Adipocyte (in vitro differentiated cells): ENCODE results near the gene SETD1B.
"Not testable (repeated sequence)": the region's sequence is repeated elsewhere in the genome, so short reads cannot be mapped to it uniquely, and the experiment has no call there.

Experiments used
- DNase-seq: peaks from one replicate; pipeline ENCODE4 v3.0.0-alpha.2; 2015; ENCODE audit warnings: low read depth
- H3K27me3 ChIP-seq: replicated peaks from 2 replicates; pipeline ENCODE4 v1.7.0; 2013; ENCODE audit warnings: mild to moderate bottlenecking, low read length, moderate library complexity; ENCODE audit not compliant: control insufficient read depth, insufficient read depth
- H3K36me3 ChIP-seq: 2 replicates; pipeline ENCODE4 v1.7.0; 2013; ENCODE audit warnings: low read length, mild to moderate bottlenecking, moderate library complexity; ENCODE audit not compliant: control insufficient read depth, insufficient read depth, severe bottlenecking
- H3K4me1 ChIP-seq: 2 replicates; pipeline ENCODE4 v1.7.0; 2013; ENCODE audit warnings: mild to moderate bottlenecking, low read length, moderate library complexity; ENCODE audit not compliant: control insufficient read depth, insufficient read depth
- H3K4me3 ChIP-seq: 2 replicates; pipeline ENCODE4 v1.7.0; 2013; ENCODE audit warnings: mild to moderate bottlenecking, low read length, moderate library complexity
- H3K9ac ChIP-seq: 2 replicates; pipeline ENCODE4 v1.7.0; 2013; ENCODE audit warnings: mild to moderate bottlenecking, low read length, moderate library complexity
- H3K9me3 ChIP-seq: 2 replicates; pipeline ENCODE4 v1.7.0; 2013; ENCODE audit warnings: mild to moderate bottlenecking, low read length, moderate library complexity; ENCODE audit not compliant: control insufficient read depth

SETD1B gene

DNA sequence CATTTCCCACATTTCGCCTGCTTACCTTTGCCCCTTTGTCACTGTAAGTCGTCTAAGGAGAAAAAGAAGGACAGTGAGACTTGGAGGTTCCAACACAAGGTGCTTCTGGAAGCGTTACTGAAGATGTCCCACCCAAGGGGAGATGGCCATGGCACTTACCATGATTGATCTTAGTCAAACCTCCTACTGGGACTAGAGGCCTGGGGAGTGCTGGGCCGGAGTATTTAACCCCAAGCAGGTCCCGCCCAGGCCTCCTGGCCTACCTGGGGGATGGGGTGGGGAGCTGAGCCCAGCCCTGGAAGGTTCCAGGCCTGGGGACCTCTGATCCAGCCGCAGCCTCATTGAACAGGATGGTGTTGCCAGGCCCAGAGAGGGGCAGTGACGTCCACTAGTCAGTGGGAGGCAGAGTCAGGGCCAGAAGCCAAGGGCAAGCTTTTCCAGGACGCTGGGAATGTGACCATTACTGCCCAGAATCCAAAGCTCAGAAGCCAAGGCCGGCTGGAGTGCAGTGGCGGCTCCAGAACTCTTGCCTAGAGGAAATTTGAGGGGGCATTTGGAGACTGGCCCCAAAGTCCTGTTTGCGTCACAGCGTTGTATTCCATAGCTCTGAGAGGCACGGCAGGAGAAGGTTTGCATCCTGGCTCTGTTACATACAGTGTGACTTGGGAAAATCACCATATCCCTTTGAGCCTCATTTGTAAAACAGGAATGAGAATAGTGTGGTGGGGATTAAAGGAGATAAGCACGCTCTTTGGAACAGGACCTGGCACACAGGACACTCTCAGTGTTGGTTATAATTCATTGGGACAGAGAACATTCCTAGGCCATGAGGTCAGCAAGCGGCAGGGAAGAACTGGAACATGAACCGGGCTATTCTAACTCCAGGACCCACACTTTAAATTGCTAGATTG, 55.1 kb downstream of the SETD1B start, which contains the start of gene HPD:
Gene HPD (minus strand): TSS at position 198 of the 911 bp plus-strand sequence. CDS start 36 bp downstream, at position 162.
- Histone ChIP-seq H3K4me1 (peaks cover 47% of the 10 kb centered on the region), H3K9me3 (no peaks in the 10 kb centered on the region), H3K9ac (peak within 1 kb of the TSS; percentile 88), H3K36me3 (no peaks in the 10 kb centered on the region), H3K27me3 (no peaks in the 10 kb centered on the region), H3K4me3 (peak within 1 kb of the TSS; percentile 68)
- peak; percentile 85 for DNase-seq

DNA sequence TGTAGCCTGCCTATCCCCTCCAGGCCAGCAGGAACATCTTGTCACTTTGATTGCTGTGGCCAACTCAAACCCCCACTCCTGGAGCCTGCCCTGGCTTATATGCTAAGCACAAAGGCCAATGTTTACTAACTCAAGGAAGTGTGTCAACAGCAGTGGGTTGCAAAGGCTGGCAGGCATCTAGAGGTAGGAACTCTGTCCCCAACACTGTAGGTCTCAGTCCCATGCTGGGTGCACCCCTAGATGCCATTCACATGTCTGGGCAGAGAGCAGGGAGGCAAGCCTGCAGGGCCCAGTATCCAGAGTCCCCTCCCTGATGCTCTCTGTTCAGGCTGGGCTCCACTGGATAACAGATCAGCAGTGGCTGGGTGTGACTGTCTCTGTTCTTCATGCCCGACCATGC, 56.4 kb downstream of the SETD1B start:
- no peak for DNase-seq
- H3K4me1 ChIP-seq = peaks cover 47% of the 10 kb centered on the region
- H3K36me3 ChIP-seq = no peaks in the 10 kb centered on the region

DNA sequence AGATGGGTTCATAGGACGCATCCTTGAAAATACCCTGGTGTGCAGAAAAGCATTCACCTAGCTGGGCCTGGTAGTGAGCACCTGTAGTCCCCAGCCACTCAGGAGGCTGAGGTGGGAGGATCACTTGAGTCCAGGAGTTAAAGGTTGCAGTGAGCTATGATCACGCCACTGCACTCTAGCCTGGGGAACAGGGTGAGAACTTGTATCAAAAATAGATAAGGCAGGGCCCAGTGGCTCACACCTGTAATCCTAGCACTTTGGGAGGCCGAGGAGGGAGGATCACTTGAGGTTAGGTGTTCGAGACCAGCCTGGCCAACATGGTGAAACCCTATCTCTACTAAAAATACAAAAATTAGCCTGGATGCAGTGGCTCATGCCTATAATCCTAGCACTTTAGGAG, 56.9 kb downstream of the SETD1B start:
- H3K9me3 ChIP-seq, H3K9ac ChIP-seq, H3K4me3 ChIP-seq, H3K36me3 ChIP-seq, DNase-seq, H3K27me3 ChIP-seq: not testable (repeated sequence)
- H3K4me1 ChIP-seq = peaks cover 47% of the 10 kb centered on the region

More for the DNA sequence above, 56.4 kb downstream of the SETD1B start:
- Histone ChIP-seq H3K9ac (peak overlapping the region; percentile 88), H3K27me3 (no peaks in the 10 kb centered on the region), H3K9me3 (no peaks in the 10 kb centered on the region), H3K4me3 (no peak overlapping the region)

DNA sequence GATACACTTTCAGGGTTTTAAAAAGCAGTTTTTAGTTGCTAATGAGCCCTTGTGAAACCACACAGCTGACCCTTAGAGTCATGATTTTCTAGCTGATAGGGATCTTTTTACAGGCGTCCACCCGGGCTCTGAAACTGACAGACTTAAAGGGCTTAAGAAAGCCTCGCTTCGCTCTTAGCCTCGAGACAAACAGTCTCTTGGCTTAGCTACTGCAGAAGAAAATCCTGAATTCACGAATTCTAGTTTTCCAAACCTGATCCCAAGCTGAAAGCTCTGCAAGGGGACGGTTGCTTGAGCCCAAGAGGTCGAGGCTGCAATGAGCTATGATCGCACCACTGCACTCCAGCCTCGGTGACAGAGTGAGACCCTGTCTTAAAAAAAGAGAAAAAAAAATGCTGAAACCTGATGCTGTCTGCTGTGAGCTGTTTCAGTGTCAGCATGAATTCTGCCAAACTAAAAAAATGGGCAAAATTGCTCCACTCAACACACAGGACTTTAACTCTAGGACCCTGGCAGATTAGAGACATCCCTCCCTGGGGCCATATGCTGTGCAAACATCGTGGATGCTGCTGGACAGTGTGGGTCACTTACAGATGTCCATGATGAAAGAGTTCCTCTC, 57.9 kb downstream of the SETD1B start:
- H3K4me1 ChIP-seq = peaks cover 47% of the 10 kb centered on the region
- H3K4me3 ChIP-seq = peak overlapping the region; percentile 69
- DNase-seq = peak; percentile 71
- no peaks in the 10 kb centered on the region for H3K9me3 ChIP-seq
- peak overlapping the region; percentile 67 for H3K9ac ChIP-seq
- H3K27me3 ChIP-seq = no peaks in the 10 kb centered on the region
- H3K36me3 ChIP-seq = no peaks in the 10 kb centered on the region

DNA sequence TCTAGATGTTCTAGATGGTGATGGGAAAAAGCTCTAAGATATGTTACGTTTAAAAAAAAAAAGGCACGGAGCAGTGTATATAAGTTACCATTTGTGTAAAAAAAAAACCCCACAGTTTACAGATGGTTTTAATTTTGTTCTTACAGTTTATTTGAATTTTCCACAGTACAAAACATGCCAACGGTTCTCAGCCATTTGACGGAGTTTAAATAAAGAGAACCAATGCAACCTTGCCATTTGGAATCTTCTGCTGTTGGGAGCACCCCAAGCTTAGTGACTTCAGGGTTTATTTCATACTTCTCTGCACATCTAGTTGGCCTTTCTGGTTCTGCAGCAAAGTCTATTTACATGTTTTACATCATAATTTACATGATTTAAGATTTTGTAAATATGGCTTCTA, 62.5 kb downstream of the SETD1B start:
- no peaks in the 10 kb centered on the region for H3K27me3 ChIP-seq
- H3K4me1 ChIP-seq = peaks cover 9% of the 10 kb centered on the region
- no peak overlapping the region for H3K4me3 ChIP-seq
- DNase-seq = peak; percentile 34
- H3K9me3 ChIP-seq = no peaks in the 10 kb centered on the region
- H3K36me3 ChIP-seq = no peaks in the 10 kb centered on the region
- H3K9ac ChIP-seq = no peak overlapping the region

DNA sequence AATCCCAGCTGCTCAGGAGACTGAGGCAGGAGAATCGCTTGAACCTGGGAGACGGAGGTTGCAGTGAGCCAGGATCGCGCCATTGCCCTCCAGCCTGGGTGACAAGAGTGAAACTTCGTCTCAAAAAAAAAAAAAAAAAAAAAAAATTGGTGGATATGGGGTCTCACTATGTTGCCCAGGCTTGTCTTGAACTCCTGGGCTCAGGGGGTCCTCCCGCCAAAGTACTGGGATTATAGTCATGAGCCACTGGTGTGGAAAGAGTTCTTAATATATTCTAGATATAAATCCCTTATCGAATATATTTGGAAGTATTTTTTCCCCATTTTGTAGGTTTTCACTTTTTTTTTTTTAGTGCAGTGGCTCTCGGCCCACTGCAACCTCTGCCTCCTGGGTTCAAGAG, 65.4 kb downstream of the SETD1B start:
- not testable (repeated sequence) for H3K4me3 ChIP-seq, H3K9me3 ChIP-seq, H3K27me3 ChIP-seq, H3K9ac ChIP-seq, DNase-seq, H3K36me3 ChIP-seq
- H3K4me1 ChIP-seq = peaks cover 12% of the 10 kb centered on the region

DNA sequence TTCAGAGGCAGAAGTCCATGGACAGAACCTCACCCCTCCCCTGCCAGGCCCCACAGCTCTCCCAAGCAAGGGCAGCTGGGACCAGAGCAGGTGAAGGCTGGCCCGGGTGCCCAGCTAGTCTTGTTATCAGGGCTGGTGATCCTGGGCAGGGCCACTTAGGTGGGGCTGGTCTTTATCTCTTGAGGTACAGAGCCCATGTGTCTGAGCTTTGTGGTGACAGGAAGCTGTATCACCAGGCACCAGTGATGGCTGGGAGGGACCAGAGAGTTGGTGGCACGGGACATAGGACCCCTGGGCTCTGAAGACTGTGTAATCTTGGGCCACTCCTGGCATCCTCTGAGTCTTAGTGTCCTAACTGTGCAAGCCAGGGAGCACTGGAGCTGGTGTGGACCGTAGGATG, 67.7 kb downstream of the SETD1B start:
- no peak overlapping the region for H3K9ac ChIP-seq
- H3K27me3 ChIP-seq = no peaks in the 10 kb centered on the region
- peaks cover 12% of the 10 kb centered on the region for H3K4me1 ChIP-seq
- DNase-seq = no peak
- H3K4me3 ChIP-seq = no peak overlapping the region
- H3K9me3 ChIP-seq = no peaks in the 10 kb centered on the region
- no peaks in the 10 kb centered on the region for H3K36me3 ChIP-seq

DNA sequence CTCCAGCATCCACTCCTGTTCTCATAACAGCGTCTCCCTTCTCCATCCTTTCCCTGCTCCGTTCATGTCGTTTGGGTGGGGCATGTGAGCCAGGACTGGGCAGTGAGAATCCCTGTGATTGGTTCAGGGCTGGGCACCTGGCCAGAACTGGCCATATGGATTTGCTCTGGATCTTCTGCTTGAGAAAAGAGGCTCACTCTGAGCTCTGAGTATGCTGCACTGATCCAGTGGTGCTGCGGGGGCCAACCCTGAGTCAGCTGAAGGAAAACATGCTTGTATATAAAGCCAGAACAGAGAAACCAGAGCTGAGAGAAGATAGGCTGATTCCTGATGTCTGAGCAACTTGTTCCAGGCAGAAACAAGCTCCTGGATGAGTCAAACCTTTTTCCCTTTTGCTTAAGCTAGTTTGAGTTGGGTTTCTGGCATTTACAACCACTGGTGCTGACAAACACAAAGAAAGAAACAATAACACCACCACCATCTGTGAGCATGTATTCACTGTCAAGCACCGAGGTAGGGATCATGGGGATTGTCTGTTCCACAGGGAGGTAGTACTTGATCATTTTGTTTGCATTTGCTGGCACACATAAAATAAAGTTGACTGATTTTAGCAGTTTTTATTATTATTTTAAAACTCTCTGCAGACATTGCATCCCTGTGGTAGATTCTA, 68.9 kb downstream of the SETD1B start:
- Histone ChIP-seq H3K27me3 (no peaks in the 10 kb centered on the region), H3K9ac (peak overlapping the region; percentile 62), H3K36me3 (no peaks in the 10 kb centered on the region), H3K4me1 (peaks cover 12% of the 10 kb centered on the region), H3K4me3 (no peak overlapping the region), H3K9me3 (no peaks in the 10 kb centered on the region)
- DNase-seq = peak; percentile 90

DNA sequence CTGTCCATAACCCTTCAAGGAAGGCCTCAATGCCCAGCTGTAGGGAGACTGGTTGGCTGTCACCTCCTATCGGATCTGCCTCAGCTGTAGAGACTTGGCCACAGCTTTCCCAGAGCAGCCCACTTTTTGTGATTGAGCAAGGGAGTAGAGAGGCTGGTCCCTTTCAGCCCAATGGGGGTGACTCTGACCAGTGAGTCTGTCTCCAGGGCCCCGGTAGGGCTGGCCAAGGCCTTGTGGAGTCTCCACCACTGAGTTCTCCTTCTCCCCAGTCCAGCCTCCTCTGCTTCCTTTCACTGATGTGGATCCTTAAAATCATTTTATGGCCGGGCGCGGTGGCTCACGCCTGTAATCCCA, 69.4 kb downstream of the SETD1B start:
- DNase-seq = no peak
- no peaks in the 10 kb centered on the region for H3K36me3 ChIP-seq

DNA sequence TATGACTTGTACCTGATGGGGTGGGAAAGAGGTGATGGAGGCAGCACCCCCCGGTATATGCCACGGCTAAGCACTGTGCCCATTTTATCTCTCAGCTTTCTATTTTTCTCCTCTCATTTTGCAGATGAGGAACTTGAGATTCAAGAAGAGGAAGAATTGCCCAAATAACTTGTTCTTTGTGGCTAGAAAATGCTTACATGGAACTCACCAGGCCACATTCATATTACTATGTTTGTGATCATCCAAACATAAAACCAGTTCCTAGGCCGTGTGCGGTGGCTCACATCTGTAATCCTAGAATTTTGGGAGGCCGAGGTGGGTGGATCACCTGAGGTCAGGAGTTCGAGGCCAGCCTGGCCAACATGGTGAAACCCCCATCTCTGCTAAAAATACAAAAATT, 70.3 kb downstream of the SETD1B start:
- Histone ChIP-seq H3K36me3 (no peaks in the 10 kb centered on the region), H3K27me3 (no peaks in the 10 kb centered on the region), H3K9me3 (no peaks in the 10 kb centered on the region), H3K4me1 (peaks cover 12% of the 10 kb centered on the region), H3K9ac (no peak overlapping the region), H3K4me3 (no peak overlapping the region)
- no peak for DNase-seq

More for the DNA sequence above, 69.4 kb downstream of the SETD1B start:
- H3K9ac ChIP-seq = peak overlapping the region; percentile 34
- H3K9me3 ChIP-seq = no peaks in the 10 kb centered on the region
- H3K4me1 ChIP-seq = peaks cover 12% of the 10 kb centered on the region
- H3K4me3 ChIP-seq = no peak overlapping the region
- H3K27me3 ChIP-seq = no peaks in the 10 kb centered on the region

DNA sequence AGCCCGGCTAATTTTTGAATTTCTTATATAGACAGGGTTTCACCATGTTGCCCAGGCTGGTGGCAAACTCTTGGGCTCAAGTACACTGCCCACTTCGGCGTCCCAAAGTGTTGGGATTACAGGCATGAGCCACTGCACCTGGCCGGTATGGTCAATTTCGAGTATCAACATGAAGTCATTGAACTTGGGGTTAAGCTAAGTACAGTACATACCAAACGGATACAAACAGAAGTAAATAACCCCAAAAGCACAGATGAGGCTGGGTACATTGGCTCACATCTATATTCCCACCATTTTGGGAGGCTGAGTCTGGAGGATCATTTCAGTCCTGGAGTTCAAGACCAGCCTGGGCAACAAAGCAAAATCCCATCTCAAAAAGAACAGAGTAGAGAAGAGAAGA, 71.8 kb downstream of the SETD1B start:
- H3K4me3 ChIP-seq = no peak overlapping the region
- H3K36me3 ChIP-seq = no peaks in the 10 kb centered on the region
- peaks cover 12% of the 10 kb centered on the region for H3K4me1 ChIP-seq
- no peak overlapping the region for H3K9ac ChIP-seq
- no peaks in the 10 kb centered on the region for H3K9me3 ChIP-seq
- no peak for DNase-seq
- no peaks in the 10 kb centered on the region for H3K27me3 ChIP-seq
